Smooth muscle cell (in vitro differentiated cells): ENCODE measurements around the gene RFLNA. TPM values are rescaled to one million over a fixed set of nuclear protein-coding genes. Genes with fewer than 3 reads are reported as not detected.
A peak's percentile ranks its signal among the peaks of the same experiment; 100 is the strongest.

ENCODE experiments used
- DNase-seq: peaks from one replicate; lab custom pipeline; 2025; ENCODE audit not compliant: unreplicated experiment; lab: John Stamatoyannopoulos, UW
- H2AFZ ChIP-seq: fragments of 200-600 bp; sonication (generic); 2 replicates; pipeline ENCODE4 v1.6.0; 2016; ENCODE audit warnings: antibody characterized with exemption, low read depth, mild to moderate bottlenecking
- H3F3A ChIP-seq: fragments of 200-600 bp; sonication (generic); 2 replicates; pipeline ENCODE4 v1.6.0; 2017; ENCODE audit warnings: antibody characterized with exemption, low read depth
- H3K27ac ChIP-seq: fragments of 200-600 bp; sonication (generic); 2 replicates; pipeline ENCODE4 v1.5.1; 2016; ENCODE audit warnings: low read depth, mild to moderate bottlenecking
- H3K27me3 ChIP-seq: fragments of 200-600 bp; sonication (generic); 2 replicates; pipeline ENCODE4 v1.6.1; 2016; ENCODE audit warnings: low read depth, mild to moderate bottlenecking
- H3K36me3 ChIP-seq: fragments of 200-600 bp; sonication (generic); 2 replicates; pipeline ENCODE4 v1.5.1; 2016; ENCODE audit warnings: low read depth
- H3K4me1 ChIP-seq: fragments of 200-600 bp; sonication (generic); 2 replicates; pipeline ENCODE4 v1.5.1; 2016; ENCODE audit warnings: low read depth
- H3K4me2 ChIP-seq: fragments of 200-600 bp; sonication (generic); 2 replicates; pipeline ENCODE4 v1.6.0; 2016; ENCODE audit warnings: mild to moderate bottlenecking
- H3K4me3 ChIP-seq: fragments of 200-600 bp; sonication (generic); 2 replicates; pipeline ENCODE4 v1.5.1; 2016; ENCODE audit warnings: mild to moderate bottlenecking
- H3K79me2 ChIP-seq: fragments of 200-600 bp; sonication (generic); 2 replicates; pipeline ENCODE4 v1.6.0; 2016; ENCODE audit warnings: low read depth, mild to moderate bottlenecking
- H3K9ac ChIP-seq: fragments of 200-600 bp; sonication (generic); 2 replicates; pipeline ENCODE4 v1.6.0; 2016; ENCODE audit warnings: low read depth
- H3K9me3 ChIP-seq: fragments of 200-600 bp; sonication (generic); replicated peaks from 2 replicates; pipeline ENCODE4 v1.5.1; 2016; ENCODE audit warnings: low read depth
- H4K20me1 ChIP-seq: fragments of 200-600 bp; sonication (generic); 2 replicates; pipeline ENCODE4 v1.6.0; 2016; ENCODE audit warnings: low read depth
- WGBS: methylation state at CpG from one replicate; pipeline ENCODE4 v1.1.7; 2016; ENCODE audit warnings: low lambda C conversion rate; 5-methylcytosine and 5-hydroxymethylcytosine counted together
- polyA plus RNA-seq: library from polyadenylated mRNA; unstranded; fragments of >200 nt; fragmentation: Nextera tagmentation; extraction: Ambion mirVana; gene quantifications from 2 replicates; pipeline ENCODE4 v1.2.1, GENCODE V29; 2016
- total RNA-seq: library from RNA; depleted of rRNA; stranded (reverse); fragments of >200 nt; gene quantifications from 2 replicates; pipeline ENCODE4 v1.2.3, GENCODE V29; 2014
- TF ChIP-seq, protein P1 (sequence below): fragments of 200-600 bp; sonication (generic); IDR thresholded peaks from 2 replicates; pipeline ENCODE4 v1.5.1; 2017; ENCODE audit warnings: borderline replicate concordance, mild to moderate bottlenecking, antibody characterized with exemption; ENCODE audit not compliant: insufficient read depth, poor library complexity, severe bottlenecking

Gene RFLNA
- total and polyA plus RNA-seq, 2 experiments from 2014 or later: 30.2 to 51.5 TPM

DNA sequence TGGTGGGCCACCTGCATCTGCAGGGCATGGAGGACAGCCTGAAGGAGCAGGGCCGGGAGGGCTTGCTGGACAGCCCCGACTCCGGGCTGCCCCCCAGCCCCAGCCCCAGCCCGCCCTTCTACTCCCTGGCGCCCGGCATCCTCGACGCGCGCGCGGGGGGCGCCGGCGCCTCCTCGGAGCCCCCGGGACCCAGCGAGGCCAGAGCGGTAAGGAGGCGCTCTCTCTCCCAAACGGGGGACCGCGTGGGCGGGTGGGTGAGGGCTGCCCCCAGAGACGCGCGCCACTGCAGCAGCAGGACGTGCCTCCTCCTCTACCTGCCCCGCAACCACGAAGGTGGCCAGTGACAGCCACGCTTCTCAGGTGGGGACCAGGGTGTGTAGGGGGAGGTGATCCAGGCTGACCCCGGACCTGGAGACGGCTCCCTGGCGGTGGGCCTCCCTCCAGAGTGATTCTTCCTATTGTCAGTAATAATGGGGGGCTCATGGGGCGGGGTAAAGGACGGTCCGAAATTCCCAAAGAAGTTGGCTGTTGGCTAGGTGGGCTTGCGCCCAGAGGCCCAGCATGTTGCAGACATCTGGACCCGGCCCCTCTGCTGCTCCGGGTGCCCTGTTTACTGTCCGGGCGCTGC lies 652 bp downstream of the RFLNA start:
- H3K4me2 ChIP-seq: peak overlapping the region; percentile 96
- no peak overlapping the region for H3K27ac ChIP-seq
- TF ChIP-seq, protein P1, sequence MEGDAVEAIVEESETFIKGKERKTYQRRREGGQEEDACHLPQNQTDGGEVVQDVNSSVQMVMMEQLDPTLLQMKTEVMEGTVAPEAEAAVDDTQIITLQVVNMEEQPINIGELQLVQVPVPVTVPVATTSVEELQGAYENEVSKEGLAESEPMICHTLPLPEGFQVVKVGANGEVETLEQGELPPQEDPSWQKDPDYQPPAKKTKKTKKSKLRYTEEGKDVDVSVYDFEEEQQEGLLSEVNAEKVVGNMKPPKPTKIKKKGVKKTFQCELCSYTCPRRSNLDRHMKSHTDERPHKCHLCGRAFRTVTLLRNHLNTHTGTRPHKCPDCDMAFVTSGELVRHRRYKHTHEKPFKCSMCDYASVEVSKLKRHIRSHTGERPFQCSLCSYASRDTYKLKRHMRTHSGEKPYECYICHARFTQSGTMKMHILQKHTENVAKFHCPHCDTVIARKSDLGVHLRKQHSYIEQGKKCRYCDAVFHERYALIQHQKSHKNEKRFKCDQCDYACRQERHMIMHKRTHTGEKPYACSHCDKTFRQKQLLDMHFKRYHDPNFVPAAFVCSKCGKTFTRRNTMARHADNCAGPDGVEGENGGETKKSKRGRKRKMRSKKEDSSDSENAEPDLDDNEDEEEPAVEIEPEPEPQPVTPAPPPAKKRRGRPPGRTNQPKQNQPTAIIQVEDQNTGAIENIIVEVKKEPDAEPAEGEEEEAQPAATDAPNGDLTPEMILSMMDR: no peak
- H3K4me1 ChIP-seq: peaks cover 13% of the 10 kb centered on the region
- no peak overlapping the region for H2AFZ ChIP-seq
- H3K4me3 ChIP-seq: peak overlapping the region; percentile 71
- H4K20me1 ChIP-seq: peaks cover 30% of the 10 kb centered on the region
- H3K79me2 ChIP-seq: peaks cover 4% of the 10 kb centered on the region
- 40% methylated on average over 15 of the region's 42 CpGs for WGBS
- no peaks in the 10 kb centered on the region for H3K9me3 ChIP-seq
- peak overlapping the region; percentile 39 for H3K9ac ChIP-seq
- H3K36me3 ChIP-seq: no peaks in the 10 kb centered on the region
- H3K27me3 ChIP-seq: peaks cover 11% of the 10 kb centered on the region
- DNase-seq: no peak
- peaks cover 3% of the 10 kb centered on the region for H3F3A ChIP-seq

DNA sequence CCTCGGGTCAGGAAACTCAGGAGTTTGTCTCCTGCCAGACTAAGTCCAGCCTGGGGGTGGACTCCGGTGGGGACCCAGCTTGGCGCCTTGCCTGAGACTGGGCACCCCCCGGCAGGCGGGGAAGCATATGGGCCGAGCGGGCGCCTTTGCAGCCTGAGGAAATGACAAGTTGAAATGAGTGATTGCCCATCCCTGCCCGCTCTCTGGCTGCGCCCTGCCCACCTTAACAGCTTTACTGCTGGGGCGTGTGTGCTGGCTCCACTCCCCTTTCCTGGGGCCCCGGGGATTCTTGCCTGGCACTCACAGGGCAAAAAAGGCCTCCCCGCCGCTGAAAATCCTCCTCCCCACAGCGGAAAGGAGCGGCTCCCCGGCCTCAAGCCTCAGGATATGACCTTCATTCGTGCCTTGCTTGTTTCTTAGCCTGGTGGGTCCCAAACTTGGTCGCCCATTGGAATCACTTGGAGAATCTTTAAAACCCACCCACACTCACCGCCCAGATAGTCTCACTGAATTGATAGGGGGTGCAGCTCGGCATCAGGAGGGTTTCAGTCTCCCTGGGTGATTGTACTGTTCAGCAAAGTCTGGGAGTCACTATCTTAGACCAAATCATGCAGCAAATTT lies 1.5 kb downstream of the RFLNA start:
- TF ChIP-seq, protein P1: no peak
- no peak overlapping the region for H3K9ac ChIP-seq
- H3F3A ChIP-seq: peaks cover 3% of the 10 kb centered on the region
- DNase-seq: no peak
- peaks cover 11% of the 10 kb centered on the region for H3K27me3 ChIP-seq
- H2AFZ ChIP-seq: no peak overlapping the region
- H4K20me1 ChIP-seq: peaks cover 31% of the 10 kb centered on the region
- peak overlapping the region; percentile 71 for H3K4me3 ChIP-seq
- no peaks in the 10 kb centered on the region for H3K9me3 ChIP-seq
- peaks cover 13% of the 10 kb centered on the region for H3K4me1 ChIP-seq
- no peak overlapping the region for H3K27ac ChIP-seq
- 58% methylated on average over 21 of the region's 21 CpGs for WGBS
- H3K4me2 ChIP-seq: peak overlapping the region; percentile 96
- no peaks in the 10 kb centered on the region for H3K36me3 ChIP-seq
- H3K79me2 ChIP-seq: peaks cover 4% of the 10 kb centered on the region

DNA sequence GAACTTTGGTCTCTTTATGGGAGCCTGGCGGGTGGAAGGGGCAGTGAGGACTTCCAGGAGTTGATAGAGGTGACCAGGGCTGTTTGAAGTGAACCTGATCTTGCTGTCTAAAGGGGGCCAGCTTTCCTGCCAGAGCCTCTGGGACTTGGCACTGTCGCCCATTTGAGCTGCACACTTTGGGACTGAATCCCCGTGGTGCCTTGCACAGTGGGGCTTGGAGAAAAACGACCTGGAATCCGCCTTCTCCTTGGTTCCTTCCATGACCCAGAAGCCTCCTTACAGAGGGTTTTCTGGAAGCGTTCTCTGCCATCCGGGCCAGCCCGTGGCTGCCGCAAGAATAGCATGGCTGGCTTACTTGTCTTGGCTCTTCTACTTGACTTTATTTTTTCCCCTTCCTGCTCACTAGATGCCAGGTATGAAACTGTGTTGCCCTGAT lies 2.0 kb downstream of the RFLNA start:
- peaks cover 11% of the 10 kb centered on the region for H3K27me3 ChIP-seq
- DNase-seq: no peak
- H3K4me1 ChIP-seq: peaks cover 13% of the 10 kb centered on the region
- no peak overlapping the region for H2AFZ ChIP-seq
- peak overlapping the region; percentile 71 for H3K4me3 ChIP-seq
- peaks cover 3% of the 10 kb centered on the region for H3F3A ChIP-seq
- no peaks in the 10 kb centered on the region for H3K9me3 ChIP-seq
- peak overlapping the region; percentile 96 for H3K4me2 ChIP-seq
- no peak overlapping the region for H3K27ac ChIP-seq
- TF ChIP-seq, protein P1: no peak
- H3K36me3 ChIP-seq: no peaks in the 10 kb centered on the region
- 93% methylated on average over 9 of the region's 9 CpGs for WGBS
- no peak overlapping the region for H3K9ac ChIP-seq
- peaks cover 37% of the 10 kb centered on the region for H4K20me1 ChIP-seq
- H3K79me2 ChIP-seq: peaks cover 4% of the 10 kb centered on the region
